Uterus (tissue), 4 donors: ENCODE measurements around the gene HSF2. TPM values are rescaled to one million over a fixed set of nuclear protein-coding genes. Genes with fewer than 3 reads are reported as not detected.

Source experiments
- DNase-seq, 2 donors: peaks; one replicate each; pipeline ENCODE4 v3.0.0-alpha.2; 2019 to 2020
- H3K27ac ChIP-seq, 2 donors: fragments of 200-600 bp; sonication (generic); 1 replicate in 1 of 2; 2 replicates in 1 of 2; pipeline ENCODE4 v1.5.1; 2016 to 2018
- H3K27me3 ChIP-seq, 2 donors: fragments of 200-600 bp; sonication (generic); one replicate each; pipeline ENCODE4 v1.5.1; 2018 to 2019; ENCODE audit warnings: control low read depth in 1 of 2
- H3K36me3 ChIP-seq, 2 donors: fragments of 200-600 bp; sonication (generic); one replicate each; pipeline ENCODE4 v1.5.1; 2019; ENCODE audit warnings: control low read depth in 1 of 2
- H3K4me1 ChIP-seq, 2 donors: fragments of 200-600 bp; sonication (generic); one replicate each; pipeline ENCODE4 v1.5.1; 2018 to 2019; ENCODE audit warnings: control low read depth in 1 of 2
- H3K4me3 ChIP-seq, 2 donors: fragments of 200-600 bp; sonication (generic); 1 replicate in 1 of 2; 2 replicates in 1 of 2; pipeline ENCODE4 v1.5.1; 2018 to 2019; ENCODE audit warnings: mild to moderate bottlenecking in 1 of 2
- H3K9me3 ChIP-seq, 2 donors: fragments of 200-600 bp; sonication (generic); one replicate each; pipeline ENCODE4 v1.5.1; 2019; ENCODE audit warnings: control low read depth in 1 of 2
- CTCF ChIP-seq, 4 experiments: fragments of 200-600 bp in 2 of 4; fragments of 450-650 bp in 2 of 4; sonication (generic) in 2 of 4; IDR thresholded peaks; one replicate each; pipeline ENCODE4 v1.5.1; 2016 to 2019; ENCODE audit warnings: antibody characterized with exemption in 4 of 4, mild to moderate bottlenecking in 2 of 4, moderate library complexity in 1 of 4
- POLR2A ChIP-seq, 2 donors: fragments of 450-650 bp; IDR thresholded peaks; one replicate each; pipeline ENCODE4 v1.6.1; 2016; ENCODE audit warnings: antibody characterized with exemption in 2 of 2, mild to moderate bottlenecking in 1 of 2, moderate library complexity in 1 of 2
- intact Hi-C: fragments of 100-400 bp; cut with DNase I; formaldehyde crosslinking; loops from one replicate; pipeline ENCODE4 v1.15.1; 2023; ENCODE audit warnings: low total_unique reads
- total RNA-seq, 4 donors: library from RNA; depleted of rRNA in 3 of 4; stranded (reverse); fragments of >200 nt in 3 of 4; gene quantifications; one replicate each; pipeline versions ENCODE4 v1.1.0 to v1.2.4, GENCODE V29; 2014 to 2023
- donor health status: DM: yes; HTN: yes; CAD: no.

HSF2 gene
- total RNA-seq, 4 donors from 2014 or later: 19.0 to 72.4 (median 33.4) TPM

GRCh38 chr6:122416825-122417224, 17.4 kb downstream of the HSF2 start:
- H3K36me3 ChIP-seq: no peaks in the 10 kb centered on the region
- DNase-seq: no peak
- no peak overlapping the region for H3K4me3 ChIP-seq
- TF ChIP-seq CTCF (IDR thresholded peaks at IDR 0.05) (no peak), POLR2A (IDR thresholded peaks at IDR 0.05) (no peak)
- H3K27ac ChIP-seq: no peak overlapping the region
- no peaks in the 10 kb centered on the region for H3K9me3 ChIP-seq
- intact Hi-C loops: no loop called here
- H3K27me3 ChIP-seq: no peaks in the 10 kb centered on the region
- H3K4me1 ChIP-seq: no peaks in the 10 kb centered on the region

GRCh38 chr6:122422003-122422402, 22.6 kb downstream of the HSF2 start:
- intact Hi-C loops: no loop called here
- H3K4me3 ChIP-seq: no peak overlapping the region
- H3K36me3 ChIP-seq: no peaks in the 10 kb centered on the region
- no peak for TF ChIP-seq CTCF (IDR thresholded peaks at IDR 0.05)
- no peak for TF ChIP-seq POLR2A (IDR thresholded peaks at IDR 0.05)
- H3K4me1 ChIP-seq: no peaks in the 10 kb centered on the region
- H3K27ac ChIP-seq: no peak overlapping the region
- DNase-seq: no peak
- H3K9me3 ChIP-seq: no peaks in the 10 kb centered on the region
- H3K27me3 ChIP-seq: no peaks in the 10 kb centered on the region

- H3K36me3 ChIP-seq: no peaks in the 10 kb centered on the region
- H3K4me3 ChIP-seq: no peak overlapping the region
- H3K27ac ChIP-seq: no peak overlapping the region
- DNase-seq: no peak
- intact Hi-C loops: no loop called here
- H3K4me1 ChIP-seq: no peaks in the 10 kb centered on the region
- TF ChIP-seq POLR2A (IDR thresholded peaks at IDR 0.05) (no peak), CTCF (IDR thresholded peaks at IDR 0.05) (no peak)
- H3K27me3 ChIP-seq: no peaks in the 10 kb centered on the region
- no peaks in the 10 kb centered on the region for H3K9me3 ChIP-seq
These were observed 23.3 kb downstream of the HSF2 start for GRCh38 chr6:122422614-122423267.

GRCh38 chr6:122423734-122424133, 24.3 kb downstream of the HSF2 start:
- TF ChIP-seq POLR2A (IDR thresholded peaks at IDR 0.05): no peak
- intact Hi-C loops: no loop called here

GRCh38 chr6:122426597-122426996, 27.1 kb downstream of the HSF2 start:
- H3K36me3 ChIP-seq: no peaks in the 10 kb centered on the region

More at GRCh38 chr6:122423734-122424133, 24.3 kb downstream of the HSF2 start:
- Histone ChIP-seq H3K36me3 (no peaks in the 10 kb centered on the region), H3K27me3 (no peaks in the 10 kb centered on the region), H3K9me3 (no peaks in the 10 kb centered on the region), H3K27ac (no peak overlapping the region), H3K4me1 (no peaks in the 10 kb centered on the region), H3K4me3 (no peak overlapping the region)
- DNase-seq: no peak

More at GRCh38 chr6:122426597-122426996, 27.1 kb downstream of the HSF2 start:
- Histone ChIP-seq H3K4me1 (no peaks in the 10 kb centered on the region), H3K27ac (no peak overlapping the region), H3K4me3 (no peak overlapping the region), H3K27me3 (no peaks in the 10 kb centered on the region), H3K9me3 (no peaks in the 10 kb centered on the region)
- intact Hi-C loops: no loop called here
- no peak for DNase-seq
- no peak for TF ChIP-seq POLR2A (IDR thresholded peaks at IDR 0.05)
- TF ChIP-seq CTCF (IDR thresholded peaks at IDR 0.05): no peak
